Calu3 (cell line): ENCODE measurements around the gene AGAP3. TPM values are rescaled to one million over a fixed set of nuclear protein-coding genes. Genes with fewer than 3 reads are reported as not detected.

ENCODE experiments used
- BruUV-seq: library from RNA; stranded (reverse); fragments of 400-500 nt; replicated peaks from 2 replicates; lab custom pipeline; 2021; lab: Mats Ljungman, UMichigan
- CTCF ChIA-PET: fragments of 300-600 bp; sonication (Branson Sonifier 250); formaldehyde crosslinking; loops from one replicate; lab custom pipeline; 2022; ENCODE audit warnings: antibody characterized with exemption; lab: Charles Lee
- DNase-seq: peaks from one replicate; pipeline ENCODE4 v3.0.0; 2022
- H3K27ac Mint-ChIP-seq: one replicate; pipeline ENCODE4 v1.8.0; 2022; ENCODE audit warnings: mixed read lengths; ENCODE audit not compliant: unreplicated experiment
- H3K27me3 Mint-ChIP-seq: one replicate; pipeline ENCODE4 v1.8.0; 2022; ENCODE audit warnings: mixed read lengths; ENCODE audit not compliant: unreplicated experiment
- H3K36me3 Mint-ChIP-seq: one replicate; pipeline ENCODE4 v1.8.0; 2022; ENCODE audit warnings: mild to moderate bottlenecking, moderate library complexity, mixed read lengths; ENCODE audit not compliant: insufficient read depth, unreplicated experiment
- H3K4me1 Mint-ChIP-seq: one replicate; pipeline ENCODE4 v1.8.0; 2022; ENCODE audit warnings: mild to moderate bottlenecking, low read depth, mixed read lengths; ENCODE audit not compliant: unreplicated experiment
- H3K4me3 Mint-ChIP-seq: one replicate; pipeline ENCODE4 v1.8.0; 2022; ENCODE audit warnings: mild to moderate bottlenecking, low read depth, moderate library complexity, mixed read lengths; ENCODE audit not compliant: unreplicated experiment
- H3K9me3 Mint-ChIP-seq: one replicate; pipeline ENCODE4 v1.8.0; 2022; ENCODE audit warnings: low read depth, mixed read lengths; ENCODE audit not compliant: unreplicated experiment
- CTCF ChIP-seq: fragments of 200-600 bp; IDR thresholded peaks from one replicate; pipeline ENCODE4 v1.8.0; 2022; ENCODE audit warnings: antibody characterized with exemption; ENCODE audit not compliant: unreplicated experiment
- intact Hi-C: fragments of 100-400 bp; cut with micrococcal nuclease; formaldehyde crosslinking; loops from one replicate; pipeline ENCODE4 v1.10.0; 2022; ENCODE audit not compliant: unreplicated experiment
- total RNA-seq: library from RNA; stranded (reverse); gene quantifications from 2 replicates; pipeline ENCODE4 v1.2.3, GENCODE V29; 2022

The AGAP3 gene
- total RNA-seq, 1 experiment from 2014 or later, result 73.4 TPM

GRCh38 chr7:151110236-151110940 lies 24.1 kb downstream of the AGAP3 start:
- Mint-ChIP-seq H3K9me3 (no peaks in the 10 kb centered on the region), H3K27ac (no peak overlapping the region), H3K27me3 (no peaks in the 10 kb centered on the region), H3K4me3 (no peak overlapping the region), H3K4me1 (no peaks in the 10 kb centered on the region), H3K36me3 (peaks cover 9% of the 10 kb centered on the region)
- no TSS peak for BruUV-seq
- CTCF ChIA-PET, result interaction anchor here (1.1 to 1.7 kb wide), 3 partner anchors 27 to 148 kb away, joined by 3 to 5 read pairs (median 4); partner anchors contain the start of genes ABCB8 and TMUB1
- TF ChIP-seq CTCF, result no peak
- intact Hi-C loops, result loop anchor here (2.0 to 5.0 kb wide), 3 partner anchors 82 to 213 kb away; partner anchors contain the start of gene ABCB8
- no peak for DNase-seq

GRCh38 chr7:151110941-151111645 lies 24.8 kb downstream of the AGAP3 start:
- peak; percentile 77 for TF ChIP-seq CTCF
- no TSS peak for BruUV-seq
- no peak overlapping the region for H3K4me3 Mint-ChIP-seq
- H3K36me3 Mint-ChIP-seq, result peaks cover 9% of the 10 kb centered on the region
- intact Hi-C loops, result loop anchor here (1.0 to 5.0 kb wide), 4 partner anchors 23 to 214 kb away; partner anchors contain the start of gene ABCB8
- H3K9me3 Mint-ChIP-seq, result no peaks in the 10 kb centered on the region
- H3K27ac Mint-ChIP-seq, result no peak overlapping the region
- no peaks in the 10 kb centered on the region for H3K27me3 Mint-ChIP-seq
- peaks cover 5% of the 10 kb centered on the region for H3K4me1 Mint-ChIP-seq
- CTCF ChIA-PET, result interaction anchor here (1.1 to 1.7 kb wide), 3 partner anchors 28 to 148 kb away, joined by 3 to 5 read pairs (median 4); partner anchors contain the start of genes ABCB8 and TMUB1
- peak; percentile 82 for DNase-seq

- Mint-ChIP-seq H3K27ac (no peak overlapping the region), H3K36me3 (peaks cover 9% of the 10 kb centered on the region), H3K4me1 (peaks cover 7% of the 10 kb centered on the region), H3K9me3 (no peaks in the 10 kb centered on the region), H3K27me3 (no peaks in the 10 kb centered on the region), H3K4me3 (peak overlapping the region; percentile 39)
- no TSS peak for BruUV-seq
- CTCF ChIA-PET, result no interaction called here
- TF ChIP-seq CTCF, result no peak
- intact Hi-C loops, result loop anchor here (5.0 kb wide), 1 partner anchor 216 kb away; no protein-coding TSS in a partner anchor
- DNase-seq, result no peak
Measured at GRCh38 chr7:151113344-151114150, 27.3 kb downstream of the AGAP3 start.
